ENCODE measurements around the gene CLDN22.

- TF ChIP-seq POLR2A (IDR thresholded peaks at IDR 0.05) = no peak
- TF ChIP-seq CTCF (IDR thresholded peaks at IDR 0.05) = no peak
Observed at GRCh38 chr4:183335369-183335940, 15.4 kb upstream of the CLDN22 start.

Data from heart left ventricle (tissue), 13 donors.